Fibroblast of lung (primary cell): ENCODE results near the gene HSD17B8. TPM values are rescaled to one million over a fixed set of nuclear protein-coding genes. Genes with fewer than 3 reads are reported as not detected.

Experiments used
- DNase-seq, 2 donors: peaks; one replicate each; pipeline versions ENCODE4 v3.0.0 to v3.0.0-alpha.2; 2010; ENCODE audit warnings: low read depth in 2 of 2
- H2AFZ ChIP-seq: 2 replicates; pipeline ENCODE4 v1.5.1; 2012; ENCODE audit warnings: low read length, control low read depth, inconsistent platforms
- H3K27ac ChIP-seq: 2 replicates; pipeline ENCODE4 v1.5.1; 2011; ENCODE audit warnings: low read length, control low read depth; ENCODE audit not compliant: insufficient read depth
- H3K27me3 ChIP-seq: 2 replicates; pipeline ENCODE4 v1.5.1; 2011; ENCODE audit warnings: mild to moderate bottlenecking, low read length; ENCODE audit not compliant: control insufficient read depth, insufficient read depth
- H3K36me3 ChIP-seq: 2 replicates; pipeline ENCODE4 v1.5.1; 2011; ENCODE audit warnings: low read length; ENCODE audit not compliant: control insufficient read depth, insufficient read depth
- H3K4me1 ChIP-seq: 2 replicates; pipeline ENCODE4 v1.5.1; 2011; ENCODE audit warnings: low read length; ENCODE audit not compliant: control insufficient read depth, insufficient read depth; ENCODE audit errors: extremely low read depth
- H3K4me2 ChIP-seq: 2 replicates; pipeline ENCODE4 v1.5.1; 2011; ENCODE audit warnings: low read length, control low read depth; ENCODE audit not compliant: insufficient read depth; ENCODE audit errors: extremely low read depth
- H3K4me3 ChIP-seq, 4 experiments: fragments of 200-600 bp in 1 of 4; sonication (generic) in 1 of 4; replicated peaks in 1 of 4; 2 replicates each; pipeline ENCODE4 v1.5.1; 2011 to 2016; ENCODE audit warnings: low read length in 4 of 4, low read depth in 3 of 4, mild to moderate bottlenecking in 3 of 4, control low read depth in 2 of 4, inconsistent platforms in 1 of 4, mixed read lengths in 1 of 4; ENCODE audit not compliant: insufficient read depth in 1 of 4; ENCODE audit errors: control extremely low read depth in 1 of 4
- H3K79me2 ChIP-seq: 2 replicates; pipeline ENCODE4 v1.5.1; 2012; ENCODE audit warnings: mild to moderate bottlenecking, low read length, inconsistent platforms; ENCODE audit not compliant: control insufficient read depth, insufficient read depth
- H3K9ac ChIP-seq: 2 replicates; pipeline ENCODE4 v1.5.1; 2011; ENCODE audit warnings: mild to moderate bottlenecking, low read length, control low read depth; ENCODE audit not compliant: insufficient read depth
- H3K9me3 ChIP-seq: 2 replicates; pipeline ENCODE4 v1.5.1; 2012; ENCODE audit warnings: low read depth, low read length; ENCODE audit not compliant: control insufficient read depth, insufficient read depth
- H4K20me1 ChIP-seq: 2 replicates; pipeline ENCODE4 v1.5.1; 2011; ENCODE audit warnings: low read length; ENCODE audit not compliant: control insufficient read depth, insufficient read depth; ENCODE audit errors: extremely low read depth
- EZH2 ChIP-seq: IDR thresholded peaks from 2 replicates; pipeline ENCODE4 v1.5.1; 2012; ENCODE audit warnings: low read length, control low read depth, mild to moderate bottlenecking; ENCODE audit errors: missing control alignments
- polyA plus RNA-seq, 2 donors: library from polyadenylated mRNA; depleted of rRNA in 1 of 2; stranded (reverse) in 1 of 2; unstranded in 1 of 2; fragments of >200 nt; gene quantifications; 2 replicates each; pipeline ENCODE4 v1.2.1, GENCODE V29; 2011 to 2012; ENCODE audit warnings: missing spikeins in 1 of 2
- total RNA-seq: library from RNA; depleted of rRNA; stranded (reverse); fragments of >200 nt; gene quantifications from 2 replicates; pipeline ENCODE4 v1.2.1, GENCODE V29; 2014
- TF ChIP-seq, protein P1 (sequence below), 2 donors: IDR thresholded peaks in 1 of 2; conservative IDR thresholded peaks in 1 of 2; 1 replicate in 1 of 2; 2 replicates in 1 of 2; pipeline ENCODE4 v1.5.1; 2011 to 2012; ENCODE audit warnings: low read length in 2 of 2, control low read depth in 1 of 2, inconsistent platforms in 1 of 2, low read depth in 1 of 2, mild to moderate bottlenecking in 1 of 2

Gene HSD17B8
- total and polyA plus RNA-seq, 2 donors (not counting 1 experiment from before 2014, with no cell fraction given), result 4.9 to 11.4 TPM

DNA sequence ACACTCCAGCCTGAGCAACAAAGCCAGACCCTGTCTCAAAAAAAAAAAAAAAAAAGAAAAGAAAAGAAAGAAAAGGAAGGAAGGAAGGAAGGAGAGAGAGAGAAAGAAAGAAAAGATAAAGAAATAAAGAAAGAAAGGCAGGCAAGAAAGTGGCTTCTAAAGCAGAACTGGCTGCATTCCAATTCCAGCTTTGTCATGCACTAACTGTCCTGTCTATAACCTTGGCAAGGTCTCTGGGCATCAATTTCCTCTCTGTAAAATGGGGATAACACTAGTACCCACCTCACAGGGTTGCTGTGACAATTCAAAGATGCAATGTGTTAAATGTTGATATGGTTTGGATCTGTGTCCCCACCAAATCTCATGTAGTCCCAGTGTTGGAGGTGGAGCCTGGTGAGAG lies 31.9 kb downstream of the HSD17B8 start:
- peaks cover 22% of the 10 kb centered on the region for H3K27me3 ChIP-seq
- no peaks in the 10 kb centered on the region for H4K20me1 ChIP-seq
- no peak overlapping the region for H3K9ac ChIP-seq
- no peak for TF ChIP-seq EZH2
- TF ChIP-seq, protein P1, sequence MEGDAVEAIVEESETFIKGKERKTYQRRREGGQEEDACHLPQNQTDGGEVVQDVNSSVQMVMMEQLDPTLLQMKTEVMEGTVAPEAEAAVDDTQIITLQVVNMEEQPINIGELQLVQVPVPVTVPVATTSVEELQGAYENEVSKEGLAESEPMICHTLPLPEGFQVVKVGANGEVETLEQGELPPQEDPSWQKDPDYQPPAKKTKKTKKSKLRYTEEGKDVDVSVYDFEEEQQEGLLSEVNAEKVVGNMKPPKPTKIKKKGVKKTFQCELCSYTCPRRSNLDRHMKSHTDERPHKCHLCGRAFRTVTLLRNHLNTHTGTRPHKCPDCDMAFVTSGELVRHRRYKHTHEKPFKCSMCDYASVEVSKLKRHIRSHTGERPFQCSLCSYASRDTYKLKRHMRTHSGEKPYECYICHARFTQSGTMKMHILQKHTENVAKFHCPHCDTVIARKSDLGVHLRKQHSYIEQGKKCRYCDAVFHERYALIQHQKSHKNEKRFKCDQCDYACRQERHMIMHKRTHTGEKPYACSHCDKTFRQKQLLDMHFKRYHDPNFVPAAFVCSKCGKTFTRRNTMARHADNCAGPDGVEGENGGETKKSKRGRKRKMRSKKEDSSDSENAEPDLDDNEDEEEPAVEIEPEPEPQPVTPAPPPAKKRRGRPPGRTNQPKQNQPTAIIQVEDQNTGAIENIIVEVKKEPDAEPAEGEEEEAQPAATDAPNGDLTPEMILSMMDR (conservative IDR thresholded peaks at IDR 0.05 in 1 of 2, IDR thresholded peaks at IDR 0.05 in 1 of 2; ENCODE audit: low read depth in 1 of 2, low read length in 2 of 2), result no peak
- no peak for DNase-seq
- H3K79me2 ChIP-seq, result no peaks in the 10 kb centered on the region
- no peaks in the 10 kb centered on the region for H3K4me1 ChIP-seq
- H3K4me2 ChIP-seq, result no peak overlapping the region
- H2AFZ ChIP-seq, result no peak overlapping the region
- no peak overlapping the region for H3K27ac ChIP-seq
- no peaks in the 10 kb centered on the region for H3K36me3 ChIP-seq
- no peaks in the 10 kb centered on the region for H3K9me3 ChIP-seq
- no peak overlapping the region for H3K4me3 ChIP-seq

DNA sequence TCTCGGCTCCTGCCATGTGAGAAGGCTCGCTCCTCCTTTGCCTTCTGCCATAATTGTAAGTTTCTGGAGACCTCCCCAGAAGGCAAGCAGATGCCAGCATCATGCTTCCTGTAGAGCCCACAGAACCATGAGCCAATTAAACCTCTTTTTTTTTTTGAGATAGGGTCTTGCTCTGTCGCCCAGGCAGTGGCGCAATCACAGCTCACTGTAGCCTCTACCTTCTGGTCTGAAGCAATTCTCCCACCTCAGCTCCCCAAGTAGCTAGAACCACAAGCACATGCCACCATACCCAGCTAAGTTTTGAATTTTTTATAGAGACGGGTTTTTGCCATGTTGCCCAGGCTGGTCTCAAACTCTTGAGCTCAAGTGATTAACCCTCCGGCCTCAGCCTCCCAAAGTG lies 32.4 kb downstream of the HSD17B8 start:
- Histone ChIP-seq H3K9me3 (no peaks in the 10 kb centered on the region), H3K36me3 (no peaks in the 10 kb centered on the region), H3K27me3 (peaks cover 21% of the 10 kb centered on the region), H3K79me2 (no peaks in the 10 kb centered on the region), H2AFZ (no peak overlapping the region), H3K27ac (no peak overlapping the region), H3K9ac (no peak overlapping the region), H4K20me1 (no peaks in the 10 kb centered on the region), H3K4me1 (no peaks in the 10 kb centered on the region), H3K4me2 (no peak overlapping the region), H3K4me3 (no peak overlapping the region)
- DNase-seq, result no peak
- TF ChIP-seq, protein P1 (conservative IDR thresholded peaks at IDR 0.05 in 1 of 2, IDR thresholded peaks at IDR 0.05 in 1 of 2; ENCODE audit: low read depth in 1 of 2, low read length in 2 of 2), result no peak
- no peak for TF ChIP-seq EZH2

DNA sequence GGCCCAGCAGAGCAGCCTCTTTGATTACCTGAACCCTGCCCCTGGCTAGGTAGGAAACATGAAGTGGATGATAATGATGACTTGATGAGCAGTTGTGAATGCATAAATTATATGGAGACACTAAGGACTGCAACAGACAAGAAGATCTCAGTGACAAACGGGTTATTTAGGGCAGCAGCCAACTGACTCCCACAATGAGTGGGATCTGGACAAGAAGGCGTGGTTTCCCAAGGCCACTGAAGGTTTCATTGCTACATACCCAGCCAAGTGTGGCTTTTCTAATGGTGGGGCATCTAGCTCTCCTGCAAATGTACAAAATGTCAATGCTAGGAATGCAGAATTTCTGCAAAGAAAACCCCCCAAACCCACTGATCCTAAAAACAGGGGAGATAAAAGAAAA lies 33.3 kb downstream of the HSD17B8 start:
- H3K9me3 ChIP-seq, result no peaks in the 10 kb centered on the region
- no peak overlapping the region for H3K27ac ChIP-seq
- no peak for DNase-seq
- TF ChIP-seq, protein P1 (conservative IDR thresholded peaks at IDR 0.05 in 1 of 2, IDR thresholded peaks at IDR 0.05 in 1 of 2; ENCODE audit: low read depth in 1 of 2, low read length in 2 of 2), result no peak
- no peak for TF ChIP-seq EZH2
- H3K4me3 ChIP-seq, result no peak overlapping the region
- H3K9ac ChIP-seq, result no peak overlapping the region
- H3K27me3 ChIP-seq, result peaks cover 17% of the 10 kb centered on the region
- H4K20me1 ChIP-seq, result no peaks in the 10 kb centered on the region
- no peak overlapping the region for H2AFZ ChIP-seq
- no peaks in the 10 kb centered on the region for H3K4me1 ChIP-seq
- H3K4me2 ChIP-seq, result no peak overlapping the region
- no peaks in the 10 kb centered on the region for H3K36me3 ChIP-seq
- no peaks in the 10 kb centered on the region for H3K79me2 ChIP-seq
